GM18505 (cell line): ENCODE data around the gene PCID2.

Experiments
- ATAC-seq: cut with Tn5 transposase; IDR thresholded peaks from one replicate; pipeline ENCODE4 v1.9.1; 2021; ENCODE audit not compliant: unreplicated experiment
- POLR2A ChIP-seq: IDR thresholded peaks from 4 replicates; pipeline ENCODE4 v1.6.1; 2011; ENCODE audit warnings: borderline replicate concordance; ENCODE audit not compliant: insufficient read depth, insufficient read length; ENCODE audit errors: extremely low read depth

Gene PCID2

GRCh38 chr13:113229161-113229560 lies 20.7 kb upstream of the PCID2 start:
- no peak for TF ChIP-seq POLR2A
- no peak for ATAC-seq

GRCh38 chr13:113226873-113227450 lies 18.5 kb upstream of the PCID2 start:
- no peak for TF ChIP-seq POLR2A
- ATAC-seq = no peak

GRCh38 chr13:113225515-113225914 lies 17.0 kb upstream of the PCID2 start:
- no peak for TF ChIP-seq POLR2A

GRCh38 chr13:113224486-113224885 lies 16.0 kb upstream of the PCID2 start:
- ATAC-seq = no peak
- no peak for TF ChIP-seq POLR2A

More at GRCh38 chr13:113225515-113225914, 17.0 kb upstream of the PCID2 start:
- ATAC-seq = no peak

- ATAC-seq = no peak
- TF ChIP-seq POLR2A = no peak
Observed at GRCh38 chr13:113223070-113223469, 14.6 kb upstream of the PCID2 start.

GRCh38 chr13:113220877-113221276 lies 12.4 kb upstream of the PCID2 start:
- ATAC-seq = no peak
- TF ChIP-seq POLR2A = no peak

GRCh38 chr13:113220141-113220598 lies 11.7 kb upstream of the PCID2 start:
- ATAC-seq = no peak
- TF ChIP-seq POLR2A = no peak

- no peak for TF ChIP-seq POLR2A
- ATAC-seq = no peak
Observed at GRCh38 chr13:113219256-113219940, 10.9 kb upstream of the PCID2 start.

GRCh38 chr13:113218586-113218985 lies 10.1 kb upstream of the PCID2 start:
- no peak for ATAC-seq

GRCh38 chr13:113216254-113217048 lies 8.0 kb upstream of the PCID2 start:
- ATAC-seq = no peak
- no peak for TF ChIP-seq POLR2A

More at GRCh38 chr13:113218586-113218985, 10.1 kb upstream of the PCID2 start:
- TF ChIP-seq POLR2A = no peak

- no peak for TF ChIP-seq POLR2A
- ATAC-seq = no peak
Observed at GRCh38 chr13:113211774-113212173, 3.3 kb upstream of the PCID2 start.

- ATAC-seq = no peak
- no peak for TF ChIP-seq POLR2A
Observed at GRCh38 chr13:113210833-113211232, 2.4 kb upstream of the PCID2 start.

- peak; percentile 33 for ATAC-seq
- peak; percentile 53 for TF ChIP-seq POLR2A
Observed at GRCh38 chr13:113209759-113210421, 1.4 kb upstream of the PCID2 start.
